Stomach (tissue), 4 donors: ENCODE results near the gene OCA2.

ENCODE experiments used
- POLR2A ChIP-seq, 4 donors: fragments of 450-650 bp; IDR thresholded peaks; one replicate each; pipeline ENCODE4 v1.6.1; 2016; ENCODE audit warnings: antibody characterized with exemption in 4 of 4, control low read depth in 2 of 4, mild to moderate bottlenecking in 1 of 4, moderate library complexity in 1 of 4
- TF ChIP-seq, protein P1 (sequence below), 7 experiments: fragments of 450-650 bp in 4 of 7; fragments of 200-600 bp in 3 of 7; sonication (generic) in 3 of 7; IDR thresholded peaks; one replicate each; pipeline ENCODE4 v1.5.1; 2016 to 2019; ENCODE audit warnings: antibody characterized with exemption in 7 of 7, control low read depth in 2 of 7, mild to moderate bottlenecking in 1 of 7

DNA sequence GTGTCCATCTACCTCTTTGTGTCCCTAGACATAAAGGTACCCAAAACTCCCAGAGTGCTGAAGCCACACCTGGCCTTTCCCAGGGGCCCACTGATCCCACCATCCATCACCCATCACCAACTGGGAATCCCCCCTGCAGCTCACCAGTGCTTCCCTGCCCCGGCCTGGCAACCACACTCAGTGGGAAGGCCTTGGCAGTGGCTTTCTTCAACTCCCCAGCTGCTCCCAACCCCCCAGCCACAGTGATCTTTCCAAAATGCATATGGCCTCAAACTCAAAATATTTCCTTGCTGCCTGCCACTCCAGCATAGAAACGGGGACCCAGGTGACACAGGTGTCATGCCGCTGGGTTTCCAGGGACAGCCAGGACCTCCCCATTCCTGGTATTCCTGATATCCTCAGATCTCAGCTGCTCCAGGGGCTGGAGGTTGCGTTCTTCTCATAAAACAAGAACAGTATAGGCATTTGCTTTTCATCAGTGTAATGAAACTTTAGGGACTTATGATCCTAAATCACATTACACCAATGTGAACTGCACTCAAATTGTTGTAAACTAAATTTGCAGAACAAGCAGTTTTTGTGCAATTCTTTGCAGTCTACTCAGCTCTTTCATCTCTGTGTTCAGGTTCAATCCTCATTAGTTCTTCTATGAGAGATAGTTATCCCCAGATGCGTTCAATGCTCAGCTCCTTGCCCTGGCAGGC is 1.3 kb downstream of the OCA2 start:
- TF ChIP-seq, protein P1, sequence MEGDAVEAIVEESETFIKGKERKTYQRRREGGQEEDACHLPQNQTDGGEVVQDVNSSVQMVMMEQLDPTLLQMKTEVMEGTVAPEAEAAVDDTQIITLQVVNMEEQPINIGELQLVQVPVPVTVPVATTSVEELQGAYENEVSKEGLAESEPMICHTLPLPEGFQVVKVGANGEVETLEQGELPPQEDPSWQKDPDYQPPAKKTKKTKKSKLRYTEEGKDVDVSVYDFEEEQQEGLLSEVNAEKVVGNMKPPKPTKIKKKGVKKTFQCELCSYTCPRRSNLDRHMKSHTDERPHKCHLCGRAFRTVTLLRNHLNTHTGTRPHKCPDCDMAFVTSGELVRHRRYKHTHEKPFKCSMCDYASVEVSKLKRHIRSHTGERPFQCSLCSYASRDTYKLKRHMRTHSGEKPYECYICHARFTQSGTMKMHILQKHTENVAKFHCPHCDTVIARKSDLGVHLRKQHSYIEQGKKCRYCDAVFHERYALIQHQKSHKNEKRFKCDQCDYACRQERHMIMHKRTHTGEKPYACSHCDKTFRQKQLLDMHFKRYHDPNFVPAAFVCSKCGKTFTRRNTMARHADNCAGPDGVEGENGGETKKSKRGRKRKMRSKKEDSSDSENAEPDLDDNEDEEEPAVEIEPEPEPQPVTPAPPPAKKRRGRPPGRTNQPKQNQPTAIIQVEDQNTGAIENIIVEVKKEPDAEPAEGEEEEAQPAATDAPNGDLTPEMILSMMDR (IDR thresholded peaks at IDR 0.05) = no peak
- no peak for TF ChIP-seq POLR2A (IDR thresholded peaks at IDR 0.05)
